HT-29 (cell line): ENCODE results near the gene ZNF519. TPM values are rescaled to one million over a fixed set of nuclear protein-coding genes. Genes with fewer than 3 reads are reported as not detected.

Experiments used
- DNase-seq: peaks from one replicate; pipeline ENCODE4 v3.0.0-alpha.2; 2015; ENCODE audit warnings: low spot score
- total RNA-seq: library from RNA; depleted of rRNA; stranded (reverse); fragments of >200 nt; shearing (Covaris generic); gene quantifications from 2 replicates; pipeline ENCODE4 v1.2.3, GENCODE V29; 2014; rRNA removed

ZNF519 gene
- total RNA-seq, 1 experiment from 2014 or later, result 15.6 TPM

DNA sequence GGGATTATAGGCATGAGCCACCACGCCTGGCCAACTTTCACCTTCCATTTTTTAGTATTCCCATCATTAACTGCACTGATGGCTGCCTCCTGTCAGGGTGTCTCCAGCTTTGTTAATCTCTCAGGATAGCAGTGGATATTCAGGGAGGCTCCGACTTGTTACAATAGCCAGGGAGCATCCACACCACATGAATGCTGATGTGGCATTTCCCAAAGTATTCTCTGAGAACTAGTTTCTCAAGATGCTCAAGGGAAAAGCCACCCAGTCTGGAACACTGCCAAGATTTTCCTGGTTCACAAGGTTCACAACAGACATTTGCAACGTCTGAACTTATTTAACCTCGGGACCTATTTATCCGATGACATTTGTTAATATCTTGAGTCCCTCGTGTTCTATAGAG lies 33.8 kb downstream of the ZNF519 start:
- DNase-seq, result peak; percentile 41

GRCh38 chr18:14097761-14098160 lies 34.5 kb downstream of the ZNF519 start:
- no peak for DNase-seq

DNA sequence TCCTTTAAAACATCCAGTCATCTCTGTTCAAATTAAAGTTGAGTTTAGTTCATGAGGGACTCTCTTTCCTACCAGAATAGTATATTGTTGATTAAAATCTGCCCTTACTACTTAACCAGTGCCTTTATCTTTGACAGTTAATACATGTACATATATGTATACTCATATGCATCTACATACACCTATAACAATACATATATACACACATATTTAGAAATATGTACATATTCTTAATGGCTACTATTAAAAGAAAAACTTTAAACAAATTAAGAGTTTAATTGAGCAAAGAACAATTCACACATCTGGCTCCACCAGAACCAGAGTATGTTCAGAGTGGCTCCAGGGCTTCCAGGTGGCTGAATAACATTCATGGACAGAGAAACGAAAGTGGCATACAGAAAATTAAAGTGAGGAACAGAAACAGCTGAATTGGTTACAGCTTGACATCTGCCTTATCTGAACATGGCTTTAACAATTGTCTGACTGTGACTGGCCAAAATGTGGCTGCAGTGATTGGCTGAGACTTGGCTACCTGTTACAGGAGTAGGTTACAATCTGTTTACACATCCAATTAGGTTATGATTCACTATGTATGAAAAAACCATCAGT lies 38.8 kb downstream of the ZNF519 start:
- no peak for DNase-seq

- DNase-seq, result peak; percentile 8
Measured at GRCh38 chr18:14092625-14093306, 39.5 kb downstream of the ZNF519 start.

GRCh38 chr18:14089781-14090180 lies 42.5 kb downstream of the ZNF519 start:
- DNase-seq, result peak; percentile 23

DNA sequence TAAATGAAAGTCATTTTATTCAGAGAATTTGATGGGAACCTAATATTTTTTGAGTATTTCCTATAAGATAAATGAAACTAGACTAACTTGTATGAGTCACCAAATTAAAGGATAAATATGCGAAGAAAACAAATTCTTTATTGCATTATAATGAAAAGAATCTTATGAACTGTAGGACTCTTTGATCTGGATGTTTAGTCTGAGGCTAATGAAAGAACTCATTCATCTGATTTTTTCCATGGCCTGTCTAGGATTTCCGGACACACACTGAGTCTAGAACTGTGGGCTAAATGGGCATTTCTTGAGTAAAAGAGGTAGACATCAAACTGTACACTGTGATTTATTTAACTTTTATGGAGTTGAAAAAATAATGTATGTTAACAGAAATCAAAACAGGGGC lies 43.0 kb downstream of the ZNF519 start:
- DNase-seq, result no peak

- DNase-seq, result peak; percentile 55
Measured at GRCh38 chr18:14086458-14087231, 45.6 kb downstream of the ZNF519 start.

DNA sequence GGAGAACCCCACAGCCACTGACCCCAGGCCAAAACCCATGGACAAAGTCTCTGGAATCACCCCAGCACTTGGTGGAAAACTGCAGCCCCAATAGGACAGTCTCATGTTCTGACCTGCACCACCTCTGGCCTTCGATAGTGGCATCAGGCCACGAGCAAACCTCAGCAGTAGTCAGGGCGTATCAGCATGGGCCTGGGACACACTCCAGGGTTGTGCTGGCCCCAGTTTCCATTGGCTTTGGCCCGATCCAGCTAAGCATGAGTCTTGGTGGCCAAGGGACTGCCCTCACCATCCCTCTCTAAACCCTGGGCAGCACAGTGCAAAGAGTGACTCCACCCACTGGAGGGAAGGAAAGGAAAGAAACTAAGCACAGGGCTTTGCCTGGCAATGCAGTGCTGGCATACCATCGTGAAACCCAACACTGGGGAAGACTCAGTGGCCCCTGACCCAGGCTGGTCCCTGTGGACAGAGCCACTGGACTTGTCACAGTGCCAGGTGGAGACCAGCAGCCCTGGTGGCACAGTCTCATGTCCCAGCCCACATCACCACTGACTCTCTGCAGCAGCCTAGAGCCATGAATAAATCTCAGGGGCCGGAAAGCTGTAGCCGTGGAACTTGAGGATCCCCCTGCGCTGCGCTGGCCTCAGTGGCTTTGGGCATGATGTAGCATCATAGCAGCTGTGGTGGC lies 46.3 kb downstream of the ZNF519 start:
- no peak for DNase-seq

GRCh38 chr18:14075196-14075595 lies 57.0 kb downstream of the ZNF519 start:
- peak; percentile 19 for DNase-seq

- DNase-seq, result no peak
Measured at GRCh38 chr18:14074187-14074586, 58.0 kb downstream of the ZNF519 start.

- no peak for DNase-seq
Measured at GRCh38 chr18:14053661-14054060, 78.6 kb downstream of the ZNF519 start.

Other genes starting within 250 kb of the ZNF519 start
- not detected in 2 replicates for gene MC2R, start 216.9 kb downstream of the ZNF519 start, total RNA-seq